GM19351 (cell line): ENCODE results near the gene CD38.
A peak's percentile ranks its signal among the peaks of the same experiment; 100 is the strongest.

Experiments used
- ATAC-seq: cut with Tn5 transposase; IDR thresholded peaks from one replicate; pipeline ENCODE4 v1.9.1; 2021; ENCODE audit warnings: mild to moderate bottlenecking, moderate library complexity; ENCODE audit not compliant: unreplicated experiment

CD38 gene

GRCh38 chr4:15758294-15758693 is 19.8 kb upstream of the CD38 start:
- ATAC-seq: no peak

DNA sequence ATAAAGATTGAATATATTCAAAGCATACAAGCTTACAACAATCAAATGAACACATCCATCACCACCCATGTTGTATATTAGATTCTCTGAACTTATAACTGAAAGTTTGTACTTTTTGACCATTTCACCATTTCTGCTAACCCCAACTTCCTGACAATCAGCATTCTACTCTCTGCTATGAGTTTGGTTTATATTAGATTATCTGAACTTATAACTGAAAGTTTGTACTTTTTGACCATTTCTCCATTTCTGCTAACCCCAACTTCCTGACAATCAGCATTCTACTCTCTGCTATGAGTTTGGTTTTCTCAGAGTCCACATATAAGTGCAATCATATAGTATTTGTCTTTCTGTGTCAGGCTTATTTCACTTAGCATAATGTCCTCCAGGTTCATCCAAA is 15.7 kb upstream of the CD38 start:
- peak; percentile 74 for ATAC-seq

DNA sequence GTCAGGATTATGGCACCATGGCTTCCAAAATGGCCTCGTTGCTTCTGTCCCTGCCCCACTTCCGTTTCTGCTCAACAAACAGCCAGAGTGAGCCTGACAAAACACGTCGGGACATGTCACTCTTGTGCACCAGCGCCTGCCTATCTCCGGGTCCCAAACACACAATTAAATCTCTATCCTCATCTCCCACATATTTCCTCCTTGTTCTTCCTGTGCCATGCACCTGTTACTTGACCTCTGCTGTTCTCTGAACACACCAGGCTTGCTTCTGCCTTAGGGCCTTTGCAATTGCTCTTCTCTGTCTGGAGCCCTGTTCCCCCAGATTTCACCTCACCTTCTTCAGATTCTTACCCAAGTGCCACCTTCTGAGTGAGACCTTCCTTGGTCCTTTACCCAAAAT is 12.7 kb upstream of the CD38 start:
- no peak for ATAC-seq

- peak; percentile 40 for ATAC-seq
These were observed 12.0 kb upstream of the CD38 start for GRCh38 chr4:15765910-15766697.

DNA sequence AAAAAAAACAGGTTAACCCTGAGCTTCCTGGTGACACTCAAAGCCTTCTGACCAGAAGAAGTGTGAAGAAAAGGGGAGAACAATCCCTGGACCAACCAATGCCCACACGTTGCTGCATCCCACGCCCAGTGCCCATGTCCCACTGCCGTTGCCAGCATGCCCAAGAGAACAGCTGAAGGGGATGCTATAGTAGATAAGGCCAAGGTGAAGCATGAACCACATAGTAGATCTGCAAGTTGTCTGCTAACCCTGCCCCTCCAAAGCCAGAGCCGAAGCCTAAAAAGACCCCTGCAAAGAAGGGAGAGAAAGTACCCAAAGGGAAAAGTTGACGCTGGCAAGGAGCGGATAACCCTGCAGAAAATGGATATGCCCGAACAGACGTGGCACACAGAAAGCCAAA is 11.3 kb upstream of the CD38 start:
- no peak for ATAC-seq

DNA sequence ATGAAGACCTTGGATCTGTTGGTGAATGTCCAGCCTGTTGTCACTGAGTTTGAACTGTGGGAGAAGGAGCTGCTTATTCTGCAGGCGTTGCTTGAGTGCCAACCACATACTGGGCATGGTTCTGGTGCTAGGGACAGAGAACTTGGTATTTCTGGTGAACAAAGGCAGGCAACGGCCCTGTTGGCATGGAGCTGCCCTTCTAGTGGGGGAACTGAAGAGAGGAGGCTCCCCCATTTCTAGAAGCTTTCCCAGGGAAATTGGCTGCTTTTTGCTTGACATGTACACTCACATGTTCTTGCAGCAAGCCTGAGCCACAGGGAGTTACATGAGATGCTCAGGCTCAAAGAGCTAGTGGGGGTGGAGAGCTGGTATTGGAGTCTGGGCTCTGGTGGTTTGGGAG is 8.9 kb upstream of the CD38 start:
- ATAC-seq: no peak

DNA sequence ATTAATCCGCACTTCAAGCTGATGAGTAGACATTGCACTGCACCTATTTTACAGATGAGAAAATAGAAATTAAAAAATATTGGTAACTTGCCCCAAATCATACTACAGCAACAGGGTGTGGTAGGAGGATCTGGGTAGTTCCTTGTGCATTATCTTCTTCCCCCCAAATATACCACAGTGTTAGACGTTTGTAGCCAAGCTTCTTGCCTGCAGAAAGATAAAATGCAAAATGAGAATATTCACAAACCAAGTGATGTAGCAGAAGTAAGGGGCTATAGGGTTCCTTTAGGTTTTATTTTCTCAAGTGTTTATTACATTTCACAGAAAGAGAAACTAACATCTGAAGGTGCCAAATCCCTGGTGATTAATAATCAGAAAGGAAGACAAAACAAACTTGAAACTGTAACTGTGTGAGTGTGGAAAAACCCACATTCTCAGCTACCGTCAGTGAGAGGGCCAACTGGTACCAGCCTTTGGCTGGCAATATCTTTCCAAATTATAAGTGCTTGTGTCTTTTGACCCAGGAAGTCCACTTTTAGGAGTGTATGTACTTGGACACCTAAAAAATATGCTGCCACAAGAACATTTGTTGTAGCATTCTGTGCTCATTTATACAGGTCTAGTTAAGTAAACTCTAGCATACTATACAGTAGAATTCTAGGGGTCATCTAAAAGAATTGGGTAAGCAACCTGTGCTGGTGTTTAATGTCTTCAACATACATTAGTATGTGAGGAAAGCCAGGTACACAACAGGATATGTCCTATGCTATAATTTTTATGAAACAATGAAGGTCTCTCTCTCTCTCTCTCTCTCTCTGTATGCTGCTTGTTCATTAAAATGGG is 6.7 kb upstream of the CD38 start:
- peak; percentile 77 for ATAC-seq

DNA sequence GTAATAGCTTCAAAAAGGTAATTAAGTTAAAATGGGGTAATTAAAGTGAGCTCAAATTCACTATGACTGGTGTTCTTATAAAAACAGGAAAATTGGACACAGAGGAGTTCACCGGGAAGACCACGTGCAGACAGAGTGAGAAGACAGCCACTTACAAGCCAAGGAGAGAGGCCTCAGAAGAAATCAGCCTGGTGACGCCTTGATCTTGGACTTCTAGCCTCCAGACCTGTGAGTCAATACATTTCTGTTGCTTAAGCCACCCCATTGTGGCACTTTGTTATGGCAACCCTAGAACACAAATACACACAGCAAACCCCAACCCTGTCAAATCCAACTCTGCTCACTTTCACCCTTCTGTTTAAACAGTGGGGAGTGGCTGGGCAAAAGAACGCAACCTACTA is 4.1 kb upstream of the CD38 start:
- no peak for ATAC-seq

DNA sequence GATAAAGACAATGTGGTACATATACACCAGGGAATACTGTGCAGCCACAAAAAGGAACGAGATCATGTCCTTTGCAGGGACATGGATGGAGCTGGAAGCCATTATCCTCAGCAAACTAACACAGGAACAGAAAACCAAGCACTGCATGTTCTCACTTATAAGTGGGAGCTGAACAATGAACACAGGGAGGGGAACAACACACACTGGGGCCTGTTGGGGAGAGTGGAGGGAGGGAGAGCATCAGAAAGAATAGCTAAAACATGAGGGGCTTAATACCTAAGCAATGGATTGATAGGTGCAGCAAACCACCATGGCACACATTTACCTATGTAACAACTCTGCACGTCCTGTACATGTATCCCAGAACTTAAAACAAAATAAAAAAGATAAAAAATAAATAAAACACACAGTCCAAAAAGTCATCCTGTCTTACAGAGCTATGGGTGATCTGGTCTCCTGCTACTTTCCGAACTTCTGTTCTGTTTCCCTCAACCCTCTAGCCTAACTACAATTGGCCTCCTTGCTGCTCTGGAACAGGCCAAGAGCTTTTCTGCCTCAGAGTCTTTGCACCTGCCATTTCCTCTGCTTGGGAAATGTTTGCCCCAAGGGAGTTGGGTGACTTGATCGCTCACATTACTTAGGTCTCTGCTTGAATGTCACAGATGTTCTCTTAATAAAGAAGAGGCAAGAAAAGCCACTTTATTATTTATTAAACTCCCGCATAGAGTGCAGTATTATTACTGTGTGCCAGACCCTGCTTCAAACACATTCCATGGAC is 1.1 kb upstream of the CD38 start:
- ATAC-seq: no peak

DNA sequence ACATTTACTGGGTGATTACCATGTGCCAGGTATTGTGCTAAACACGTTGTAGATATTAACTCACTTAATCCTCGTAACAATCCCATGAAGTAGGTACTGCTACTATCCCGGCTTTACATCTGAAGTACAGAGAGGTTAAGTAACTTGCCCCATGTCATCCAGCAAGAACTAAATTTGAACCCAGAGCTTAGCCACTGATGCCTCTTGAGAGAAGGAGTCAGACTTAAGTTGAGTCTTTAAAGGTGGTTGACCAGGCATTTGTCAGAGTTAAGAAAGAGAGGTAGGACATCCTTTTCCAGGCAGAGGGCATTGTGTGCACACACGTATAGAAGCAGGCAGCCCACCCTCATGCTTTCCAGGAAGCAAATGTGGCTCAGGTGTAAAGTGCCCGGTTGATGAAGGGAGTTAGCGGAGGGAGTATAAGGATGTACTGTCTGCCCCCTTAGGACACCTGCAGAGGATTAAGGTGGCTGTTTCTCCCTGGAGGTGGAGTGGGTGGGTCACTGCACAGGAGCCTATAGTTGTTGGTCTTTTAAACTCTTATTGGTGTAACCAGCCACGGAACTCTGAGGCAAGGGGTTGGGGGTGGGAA is 335 bp upstream of the CD38 start:
- ATAC-seq: no peak

DNA sequence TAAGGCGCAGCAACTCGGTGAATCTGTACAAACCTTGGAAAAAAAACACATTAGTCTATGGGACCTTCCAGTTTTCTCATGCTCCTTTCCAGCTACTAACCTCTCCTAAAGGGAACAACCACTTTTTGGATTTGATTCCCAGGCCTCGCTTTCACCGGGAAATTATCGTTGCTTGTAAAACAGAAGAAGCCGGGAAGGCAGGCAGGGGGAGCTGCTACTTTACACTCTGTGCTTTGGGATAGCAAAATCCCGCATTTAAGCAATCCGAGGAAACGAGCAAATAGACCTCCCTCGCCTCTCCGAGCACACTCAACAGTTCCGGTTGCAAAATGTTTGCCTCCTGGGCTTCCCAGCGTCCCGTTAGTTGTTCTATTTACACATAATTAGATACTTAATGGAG is 1.2 kb downstream of the CD38 start:
- ATAC-seq: no peak

DNA sequence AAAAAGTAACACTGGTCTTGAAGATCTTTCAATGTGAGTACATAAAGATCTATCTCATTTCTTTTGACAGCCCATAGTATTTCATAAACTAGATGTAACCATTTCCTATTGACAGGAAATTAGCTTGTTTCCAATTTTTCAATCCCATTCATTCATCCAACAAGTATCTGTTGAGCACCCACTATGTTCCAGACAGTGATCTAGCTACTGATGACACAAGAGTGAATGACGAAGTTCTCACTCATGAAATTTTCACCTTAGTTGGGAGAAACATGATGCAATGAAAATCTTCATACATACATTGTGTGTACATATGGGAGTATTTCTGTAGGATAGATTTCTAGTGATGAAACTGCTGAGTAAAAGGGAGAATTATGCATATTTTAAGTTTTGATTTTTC is 1.7 kb downstream of the CD38 start:
- no peak for ATAC-seq

DNA sequence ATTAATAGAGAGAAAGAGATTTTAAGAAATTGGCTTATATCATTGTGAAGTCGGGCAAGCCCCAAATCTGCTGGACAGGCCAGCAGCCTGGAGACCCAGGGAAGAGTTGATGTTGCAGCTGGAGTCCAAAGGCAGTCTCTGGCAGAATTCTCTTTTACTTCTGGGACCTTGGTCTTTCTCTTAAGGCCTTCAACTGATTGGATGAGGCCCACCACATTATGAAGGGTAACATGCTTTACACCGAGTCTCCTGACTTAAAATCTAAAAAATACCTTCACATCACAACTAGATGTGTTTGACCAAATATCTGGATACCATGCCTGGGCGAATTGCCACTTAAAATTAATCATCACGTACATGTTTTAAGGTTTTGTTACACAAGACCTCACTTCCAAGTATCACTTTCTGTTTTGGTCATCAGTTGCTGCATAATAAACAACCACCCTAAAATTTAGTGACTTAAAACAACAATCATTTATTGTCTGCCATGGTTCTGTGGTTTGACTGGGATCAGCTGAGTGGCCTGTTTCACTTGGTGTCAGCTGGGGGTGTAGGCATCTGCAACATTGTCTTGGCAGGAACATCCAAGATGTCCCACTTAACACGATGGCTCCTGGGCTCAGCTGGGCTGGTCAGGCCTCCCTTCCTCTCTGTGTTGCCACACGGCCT is 3.4 kb downstream of the CD38 start:
- peak; percentile 18 for ATAC-seq

DNA sequence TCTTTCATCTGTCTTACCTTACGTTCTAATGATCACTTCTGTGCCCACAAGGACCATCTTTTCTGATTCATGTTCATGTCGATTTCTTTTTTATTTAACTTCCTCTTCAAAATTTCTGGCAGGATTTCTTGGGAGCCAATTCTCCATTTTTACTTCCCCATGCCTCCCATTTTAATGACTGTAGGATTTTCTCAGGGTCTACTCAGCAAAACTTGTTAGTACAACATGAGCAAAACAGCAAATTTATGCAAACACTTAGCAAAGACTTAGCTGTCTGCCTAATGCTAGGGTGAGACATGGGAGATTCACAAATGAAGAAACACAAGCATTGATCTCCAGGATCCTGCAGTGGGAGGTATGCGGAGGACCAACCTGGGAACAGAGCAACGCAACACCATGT is 5.5 kb downstream of the CD38 start:
- no peak for ATAC-seq

DNA sequence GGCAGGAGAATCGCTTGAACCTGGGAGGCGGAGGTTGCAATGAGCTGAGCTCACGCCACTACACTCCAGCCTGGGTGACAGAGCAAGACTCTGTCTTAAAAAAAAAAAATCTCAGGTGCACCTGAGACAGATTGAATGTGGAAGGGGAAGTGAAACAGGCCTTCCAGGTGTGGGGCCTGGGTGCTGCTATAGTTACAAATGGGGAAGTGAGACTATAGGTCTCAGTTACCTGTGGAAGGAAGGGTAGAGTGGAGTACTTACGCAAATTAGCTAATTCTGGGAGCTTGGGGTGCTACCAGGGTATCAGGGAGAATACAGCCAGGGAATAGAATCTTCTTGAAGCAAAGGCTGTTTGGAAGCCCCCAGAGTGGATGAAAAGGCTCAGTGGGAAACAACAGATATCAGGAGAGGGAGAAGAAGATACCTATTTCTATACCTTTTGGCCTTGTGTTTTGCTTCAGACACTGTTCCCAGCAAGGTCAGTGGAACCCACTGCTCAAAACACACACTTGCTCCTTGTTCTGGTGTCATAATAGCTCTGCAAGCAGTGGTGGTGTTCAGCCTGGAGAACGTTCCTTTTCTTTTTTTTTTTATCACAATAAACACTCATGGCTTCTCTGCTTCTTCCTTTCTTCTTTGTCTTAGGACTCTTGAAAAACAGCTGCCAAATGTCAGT is 7.0 kb downstream of the CD38 start:
- ATAC-seq: peak; percentile 85

GRCh38 chr4:15786743-15787142 is 8.6 kb downstream of the CD38 start:
- ATAC-seq: no peak

GRCh38 chr4:15792974-15793373 is 14.8 kb downstream of the CD38 start:
- ATAC-seq: no peak

- no peak for ATAC-seq
These were observed 15.6 kb downstream of the CD38 start for GRCh38 chr4:15793506-15794363.

- no peak for ATAC-seq
These were observed 16.3 kb downstream of the CD38 start for GRCh38 chr4:15794426-15794825.
